Bronchial epithelial cell (primary cell): ENCODE data around the gene TBXA2R. TPM values are rescaled to one million over a fixed set of nuclear protein-coding genes. Genes with fewer than 3 reads are reported as not detected.

Experiments
- DNase-seq: peaks from one replicate; pipeline ENCODE4 v3.0.0-alpha.2; 2010; ENCODE audit warnings: low read depth
- FAIRE-seq: peaks from 2 replicates; lab custom pipeline; 2011; peaks lifted over from hg19 to GRCh38; lab: Jason Lieb, UNC
- H3K27me3 ChIP-seq: 2 replicates; pipeline ENCODE4 v1.5.1; 2011; ENCODE audit warnings: low read length; ENCODE audit not compliant: control insufficient read depth, insufficient read depth
- H3K36me3 ChIP-seq: 2 replicates; pipeline ENCODE4 v1.5.1; 2011; ENCODE audit warnings: low read length; ENCODE audit not compliant: control insufficient read depth, insufficient read depth
- H3K4me3 ChIP-seq: 2 replicates; pipeline ENCODE4 v1.5.1; 2011; ENCODE audit warnings: mild to moderate bottlenecking, low read depth, low read length, control low read depth
- CTCF ChIP-seq: IDR thresholded peaks from 2 replicates; pipeline ENCODE4 v1.5.1; 2011; ENCODE audit warnings: mild to moderate bottlenecking, moderate library complexity, low read length, control low read depth, inconsistent platforms; ENCODE audit not compliant: insufficient read depth, severe bottlenecking
- total RNA-seq: library from RNA; depleted of rRNA; stranded (reverse); fragments of >200 nt; gene quantifications from 2 replicates; pipeline ENCODE4 v1.2.1, GENCODE V29; 2014

The TBXA2R gene
- total RNA-seq, 1 donor from 2014 or later, result not detected

- H3K27me3 ChIP-seq, result no peaks in the 10 kb centered on the region
- peaks cover 21% of the 10 kb centered on the region for H3K36me3 ChIP-seq
- H3K4me3 ChIP-seq, result no peak overlapping the region
- DNase-seq, result no peak
- FAIRE-seq, result no peak
- no peak for TF ChIP-seq CTCF
Observed at GRCh38 chr19:3614858-3615505, 8.3 kb upstream of the TBXA2R start.

- TF ChIP-seq CTCF, result no peak
- peaks cover 17% of the 10 kb centered on the region for H3K36me3 ChIP-seq
- DNase-seq, result no peak
Observed at GRCh38 chr19:3613818-3614661, 7.4 kb upstream of the TBXA2R start.

GRCh38 chr19:3612901-3613741, 6.4 kb upstream of the TBXA2R start:
- no peaks in the 10 kb centered on the region for H3K27me3 ChIP-seq
- no peak for TF ChIP-seq CTCF
- no peak overlapping the region for H3K4me3 ChIP-seq
- DNase-seq, result no peak
- no peak for FAIRE-seq
- peaks cover 16% of the 10 kb centered on the region for H3K36me3 ChIP-seq

More at GRCh38 chr19:3613818-3614661, 7.4 kb upstream of the TBXA2R start:
- Histone ChIP-seq H3K27me3 (no peaks in the 10 kb centered on the region), H3K4me3 (no peak overlapping the region)
- no peak for FAIRE-seq

- Histone ChIP-seq H3K27me3 (no peaks in the 10 kb centered on the region), H3K36me3 (peaks cover 14% of the 10 kb centered on the region), H3K4me3 (no peak overlapping the region)
- FAIRE-seq, result no peak
- no peak for DNase-seq
- TF ChIP-seq CTCF, result no peak
Observed at GRCh38 chr19:3612330-3612729, 5.7 kb upstream of the TBXA2R start.

- Histone ChIP-seq H3K4me3 (no peak overlapping the region), H3K36me3 (peaks cover 14% of the 10 kb centered on the region), H3K27me3 (no peaks in the 10 kb centered on the region)
- DNase-seq, result no peak
- no peak for TF ChIP-seq CTCF
- FAIRE-seq, result no peak
Observed at GRCh38 chr19:3611841-3612240, 5.2 kb upstream of the TBXA2R start.
